ENCODE data around the gene SLPI.

The SLPI gene

DNA sequence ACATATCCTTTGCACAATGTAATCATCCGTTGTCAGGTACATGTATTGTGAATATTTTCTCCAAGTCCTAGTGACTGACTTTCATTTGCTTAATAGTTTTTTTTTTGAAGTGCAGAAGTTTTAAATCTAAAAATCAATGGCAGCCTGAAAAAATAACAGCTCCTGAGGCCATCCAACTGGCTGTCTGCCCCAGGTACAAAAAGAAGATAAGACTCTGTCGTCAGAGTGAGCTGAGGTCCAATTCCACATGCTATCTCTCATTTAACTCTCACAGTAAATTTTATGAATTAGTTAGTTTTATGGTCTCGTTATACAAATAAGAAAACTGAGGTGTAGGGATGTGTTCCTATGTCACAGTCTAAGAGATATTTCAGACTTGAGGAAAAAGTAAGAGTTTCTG lies 21.0 kb upstream of the SLPI start:
- no peak for DNase-seq (ENCODE audit: low read depth in 2 of 2)

DNA sequence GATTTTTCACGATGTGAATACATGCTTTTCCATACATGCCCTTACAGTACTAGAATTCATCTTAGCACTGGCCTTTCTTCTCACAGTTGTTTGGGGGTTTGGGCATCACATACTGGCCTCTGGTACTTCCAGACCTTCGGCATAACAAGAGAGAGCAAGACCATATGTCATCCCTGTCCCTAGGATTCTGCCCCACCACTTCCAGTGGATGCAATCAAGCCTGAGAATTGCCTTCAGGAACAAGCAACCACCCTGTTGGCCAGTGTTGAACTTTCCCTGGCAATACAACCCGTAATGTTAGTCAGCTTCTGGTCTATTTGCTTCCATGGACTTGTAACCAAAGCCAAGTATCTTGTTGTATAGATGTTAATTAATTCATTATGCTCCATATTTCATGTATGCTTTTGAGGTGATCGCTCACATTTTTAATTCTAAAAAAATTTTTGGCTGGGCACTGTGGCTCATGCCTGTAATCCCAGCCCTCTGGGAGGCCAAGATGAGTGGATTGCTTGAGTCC lies 15.4 kb upstream of the SLPI start:
- no peak for DNase-seq (ENCODE audit: low read depth in 2 of 2)

GRCh38 chr20:45269056-45269455 lies 14.7 kb upstream of the SLPI start:
- no peak for DNase-seq (ENCODE audit: low read depth in 2 of 2)

GRCh38 chr20:45268531-45268930 lies 14.2 kb upstream of the SLPI start:
- DNase-seq (ENCODE audit: low read depth in 2 of 2), result no peak

GRCh38 chr20:45266977-45267376 lies 12.6 kb upstream of the SLPI start:
- DNase-seq (ENCODE audit: low read depth in 2 of 2), result no peak

- no peak for DNase-seq (ENCODE audit: low read depth in 2 of 2)
Observed at GRCh38 chr20:45263556-45264266, 9.3 kb upstream of the SLPI start.

GRCh38 chr20:45258664-45259063 lies 4.3 kb upstream of the SLPI start:
- DNase-seq (ENCODE audit: low read depth in 2 of 2), result no peak

- DNase-seq (ENCODE audit: low read depth in 2 of 2), result no peak
Observed at GRCh38 chr20:45258259-45258658, 3.9 kb upstream of the SLPI start.

DNA sequence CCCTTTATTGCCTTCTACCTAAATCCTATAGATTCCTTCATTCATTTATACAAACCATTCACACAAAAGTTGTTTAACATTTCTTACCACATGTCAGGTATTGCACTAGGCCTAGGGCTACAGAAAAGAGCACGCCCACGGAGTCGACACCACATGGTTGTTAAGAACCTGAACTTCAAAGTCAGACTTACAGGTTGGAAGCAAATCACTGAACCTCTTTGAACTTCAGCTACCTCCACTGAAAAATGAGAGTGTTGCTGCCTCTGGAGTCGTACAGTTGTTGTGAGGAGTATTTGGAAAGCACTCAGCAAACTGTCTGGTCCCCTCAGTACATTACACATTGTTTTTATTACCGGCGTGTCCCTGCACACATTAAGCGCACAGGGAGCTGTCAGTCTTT lies 3.3 kb upstream of the SLPI start:
- no peak for DNase-seq (ENCODE audit: low read depth in 2 of 2)

DNA sequence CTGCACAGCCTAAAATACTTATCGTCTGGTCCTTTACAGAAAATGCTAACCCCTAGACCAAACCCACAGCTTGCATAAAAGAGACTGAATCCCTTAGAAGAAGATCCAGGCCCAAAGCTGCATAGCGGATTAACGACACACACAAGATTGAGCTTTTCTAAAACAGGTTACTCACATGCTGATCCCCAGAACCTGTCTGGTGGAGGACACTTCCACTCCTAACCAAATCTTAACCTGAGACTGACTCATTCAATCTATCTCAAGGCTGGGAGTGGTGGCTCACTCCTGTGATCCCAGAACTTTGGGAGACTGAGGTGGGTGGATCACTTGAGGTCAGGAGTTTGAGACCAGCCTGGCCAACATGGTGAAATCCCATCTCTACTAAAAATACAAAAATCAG lies 2.8 kb upstream of the SLPI start:
- no peak for DNase-seq (ENCODE audit: low read depth in 2 of 2)

- no peak for DNase-seq (ENCODE audit: low read depth in 2 of 2)
Observed at GRCh38 chr20:45253261-45253660, 1.1 kb downstream of the SLPI start.

- no peak for DNase-seq (ENCODE audit: low read depth in 2 of 2)
Observed at GRCh38 chr20:45251884-45252560, 2.3 kb downstream of the SLPI start.

DNA sequence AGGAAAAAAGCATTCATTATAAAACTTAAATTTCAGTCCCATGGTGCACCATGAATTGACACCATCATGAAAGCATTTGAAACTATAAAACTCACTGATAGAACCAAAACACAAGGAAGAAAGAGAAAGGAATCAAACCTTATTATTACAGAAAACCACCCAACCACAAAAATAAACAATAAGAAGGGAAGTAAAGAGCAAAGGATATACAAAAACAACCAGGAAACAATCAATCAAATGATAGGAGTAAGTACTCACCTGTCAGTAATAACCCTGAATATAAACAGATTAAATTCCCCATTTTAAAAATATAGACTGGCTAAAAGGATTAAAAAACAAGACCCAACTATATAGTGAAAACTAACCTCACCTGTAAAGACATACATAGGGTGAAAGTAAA lies 5.8 kb downstream of the SLPI start:
- DNase-seq (ENCODE audit: low read depth in 2 of 2), result no peak

DNA sequence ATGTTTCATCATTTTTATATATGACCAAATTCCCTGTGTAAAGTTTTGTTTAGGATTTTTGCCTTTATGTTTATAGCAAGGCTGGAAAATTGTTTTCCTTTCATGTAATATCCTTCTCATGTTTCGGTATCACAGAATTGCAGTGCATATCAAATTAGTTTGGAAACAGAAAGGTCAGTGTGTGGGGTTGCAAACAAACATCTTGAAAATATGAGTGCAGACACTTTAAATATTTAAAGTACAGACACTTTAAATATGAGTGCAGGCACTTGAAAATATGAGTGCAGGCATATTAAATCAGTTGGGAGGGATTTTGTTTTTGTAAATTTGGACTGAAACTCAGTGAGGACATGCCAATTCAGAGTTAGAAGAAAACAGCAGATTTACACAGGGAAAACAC lies 6.5 kb downstream of the SLPI start:
- no peak for DNase-seq (ENCODE audit: low read depth in 2 of 2)

- DNase-seq (ENCODE audit: low read depth in 2 of 2), result no peak
Observed at GRCh38 chr20:45246109-45246508, 8.3 kb downstream of the SLPI start.

DNA sequence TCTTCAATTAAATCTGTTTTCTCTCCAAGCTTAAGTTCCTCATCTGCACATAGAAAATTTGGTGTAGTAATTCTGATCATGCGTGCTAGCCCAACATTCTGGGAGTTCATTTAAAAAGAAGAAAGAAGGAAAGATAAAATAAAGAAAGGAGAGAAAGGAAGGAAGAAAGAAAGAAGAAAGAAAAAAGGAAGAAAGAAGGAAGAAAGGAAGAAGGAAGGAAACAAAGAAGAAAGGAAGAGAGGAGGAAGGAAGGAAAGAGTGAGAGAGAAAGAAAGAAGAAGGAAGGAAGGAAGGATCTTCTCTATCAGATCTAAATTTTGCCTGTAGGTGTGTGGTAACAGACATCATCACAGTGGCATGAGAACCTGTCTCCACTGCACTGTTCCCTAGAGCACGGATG lies 16.2 kb downstream of the SLPI start:
- DNase-seq (ENCODE audit: low read depth in 2 of 2), result no peak

DNA sequence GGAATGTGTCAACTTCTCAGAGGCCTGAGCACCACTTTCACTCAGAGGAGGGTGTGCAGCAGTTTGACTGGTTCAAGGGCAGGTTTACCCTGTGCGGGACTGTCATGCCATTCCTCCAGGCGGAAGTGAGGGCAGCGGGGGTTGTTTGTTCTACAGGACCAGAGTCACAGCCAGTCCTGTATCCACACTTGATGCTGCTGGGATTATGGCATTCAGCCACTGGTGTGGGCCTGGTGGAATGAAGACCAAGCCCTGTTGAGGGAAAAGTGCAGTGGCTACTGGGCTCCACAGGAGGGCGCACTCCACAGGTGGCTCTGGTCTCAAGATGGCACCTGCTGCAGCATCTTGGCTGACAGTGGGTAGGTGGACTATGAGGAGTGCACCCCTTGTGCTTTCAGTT lies 18.4 kb downstream of the SLPI start:
- DNase-seq (ENCODE audit: low read depth in 2 of 2), result no peak

DNA sequence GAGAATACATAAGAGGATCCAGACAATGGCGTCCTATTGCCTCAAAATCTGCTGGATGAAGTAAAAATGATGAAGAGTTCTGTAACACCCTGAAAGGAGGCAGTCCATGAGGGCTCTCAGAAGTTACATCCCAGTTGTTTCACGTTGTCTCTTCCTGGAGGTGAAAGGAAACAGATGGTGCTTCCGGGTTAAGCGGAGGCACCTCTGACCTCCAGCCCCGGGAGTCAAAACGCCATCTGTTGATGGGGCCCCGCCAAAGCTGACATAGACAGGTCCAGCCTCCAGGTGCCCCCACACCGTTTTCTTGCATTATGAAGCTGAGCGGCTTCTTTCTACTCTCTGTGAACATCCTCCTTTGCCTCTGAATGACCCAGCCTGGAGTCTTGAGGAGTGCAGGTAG lies 23.7 kb downstream of the SLPI start:
- no peak for DNase-seq (ENCODE audit: low read depth in 2 of 2)

DNA sequence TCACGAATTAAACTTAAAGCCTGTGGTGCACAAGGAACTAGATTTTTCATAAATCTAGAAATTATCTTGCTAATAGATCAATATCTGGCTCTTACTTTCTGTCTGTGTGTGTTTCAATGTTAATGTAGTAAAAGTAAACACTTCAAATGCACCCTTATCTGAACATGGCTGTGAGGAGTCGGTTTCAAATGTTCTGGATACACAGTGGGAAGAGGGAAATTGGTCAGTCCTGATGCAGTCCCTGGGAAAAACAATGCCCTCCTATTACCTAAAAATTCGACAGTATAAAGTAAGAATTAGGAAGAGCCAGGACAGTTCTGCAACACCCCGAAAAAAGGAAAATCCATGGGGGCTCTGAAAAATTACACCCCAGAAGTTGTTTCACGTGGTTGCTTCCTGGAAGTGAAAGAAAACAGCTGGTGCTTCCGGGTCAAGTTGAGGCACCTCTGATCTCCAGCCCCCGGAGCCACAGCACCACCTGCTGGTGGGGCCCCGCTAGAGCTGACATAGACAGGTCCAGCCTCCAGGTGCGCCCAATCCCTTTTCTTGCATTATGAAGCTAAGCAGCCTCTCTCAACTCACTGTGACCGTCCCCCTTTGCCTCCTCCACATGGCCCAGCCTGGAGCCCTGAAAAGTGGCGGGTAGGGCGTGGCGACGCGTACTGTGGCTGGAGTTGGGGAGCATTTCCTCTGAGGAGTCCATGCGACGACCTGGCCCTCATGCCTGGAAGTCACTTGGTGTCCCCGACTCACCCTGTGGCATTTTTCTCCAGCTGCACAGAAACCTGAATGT lies 24.9 kb downstream of the SLPI start:
- DNase-seq (ENCODE audit: low read depth in 2 of 2), result no peak

DNA sequence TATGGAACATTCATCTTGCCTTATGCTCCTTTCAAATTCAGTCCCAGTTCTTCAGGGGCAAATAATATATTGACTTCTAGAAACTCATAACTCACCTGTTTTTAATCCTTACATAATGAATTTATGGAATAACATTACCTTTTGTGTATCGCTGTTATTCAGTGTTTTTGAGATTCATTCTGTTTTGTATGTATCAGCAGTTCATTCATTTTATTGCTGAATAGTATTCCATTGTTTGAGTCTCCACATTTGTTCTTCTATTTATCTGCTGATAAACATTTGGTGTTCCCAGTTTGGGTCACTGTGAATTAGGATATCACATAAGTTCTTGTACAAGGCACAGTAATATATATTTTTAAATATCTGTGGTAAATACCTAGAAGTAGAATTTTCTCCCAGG lies 28.1 kb downstream of the SLPI start:
- DNase-seq (ENCODE audit: low read depth in 2 of 2), result no peak

DNA sequence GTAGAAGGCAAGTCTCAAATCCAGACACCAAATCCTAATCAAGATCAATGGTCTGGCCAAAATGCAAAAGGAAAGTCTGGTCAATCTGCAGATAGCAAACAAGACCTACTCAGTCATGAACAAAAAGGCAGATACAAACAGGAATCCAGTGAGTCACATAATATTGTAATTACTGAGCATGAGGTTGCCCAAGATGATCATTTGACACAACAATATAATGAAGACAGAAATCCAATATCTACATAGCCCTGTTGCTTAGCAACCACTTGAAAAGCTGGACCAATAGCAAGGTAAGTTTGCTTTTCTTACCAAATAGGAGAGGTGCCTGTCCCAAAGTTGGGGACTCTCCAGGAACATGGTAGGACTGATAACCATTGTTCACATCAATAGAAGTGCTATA lies 31.2 kb downstream of the SLPI start:
- DNase-seq (ENCODE audit: low read depth in 2 of 2), result no peak

GRCh38 chr20:45221076-45221475 lies 33.3 kb downstream of the SLPI start, which contains the start of gene SEMG2:
SEMG2 (plus strand) TSS chr20:45221373; CDS start chr20:45221390, 17 bp downstream.
- no peak for DNase-seq (ENCODE audit: low read depth in 2 of 2)

- DNase-seq (ENCODE audit: low read depth in 2 of 2), result no peak
Observed at GRCh38 chr20:45218636-45219035, 35.7 kb downstream of the SLPI start.
